ENCODE data around the gene ITGA8. TPM values are rescaled to one million over a fixed set of nuclear protein-coding genes. Genes with fewer than 3 reads are reported as not detected.

ITGA8 gene
- polyA plus RNA-seq, 1 experiment = 0.25 TPM

DNA sequence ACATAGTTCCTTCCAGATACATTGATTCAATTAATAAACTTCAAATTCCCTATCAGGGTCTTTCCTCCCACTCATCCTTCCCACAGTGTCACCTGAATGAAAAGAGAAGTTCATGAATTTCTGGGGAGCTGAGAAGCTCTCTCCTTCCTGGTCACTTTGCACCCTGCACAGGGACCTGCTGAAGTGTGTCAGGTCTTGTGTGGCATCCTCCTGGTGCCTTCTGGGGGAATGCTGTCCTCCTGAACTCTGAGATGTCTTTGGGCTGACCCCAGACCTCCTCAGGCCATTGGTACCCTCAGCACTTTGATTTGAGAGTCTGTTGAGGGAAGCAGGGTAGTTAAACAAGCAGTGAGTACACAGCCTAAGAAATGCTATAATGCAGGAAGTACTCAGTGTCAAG is 39.5 kb upstream of the ITGA8 start:
- POLR2A ChIA-PET = no interaction called here
- Histone ChIP-seq H3K27ac (ENCODE audit: low read depth, low read length) (no peak overlapping the region), H3K4me3 (ENCODE audit: low read depth, low read length) (no peak overlapping the region), H3K27me3 (ENCODE audit: control insufficient read depth, insufficient read depth, low read length) (no peaks in the 10 kb centered on the region), H3K9me3 (ENCODE audit: control insufficient read depth, insufficient read depth, low read length) (no peaks in the 10 kb centered on the region)
- TF ChIP-seq, protein P1, sequence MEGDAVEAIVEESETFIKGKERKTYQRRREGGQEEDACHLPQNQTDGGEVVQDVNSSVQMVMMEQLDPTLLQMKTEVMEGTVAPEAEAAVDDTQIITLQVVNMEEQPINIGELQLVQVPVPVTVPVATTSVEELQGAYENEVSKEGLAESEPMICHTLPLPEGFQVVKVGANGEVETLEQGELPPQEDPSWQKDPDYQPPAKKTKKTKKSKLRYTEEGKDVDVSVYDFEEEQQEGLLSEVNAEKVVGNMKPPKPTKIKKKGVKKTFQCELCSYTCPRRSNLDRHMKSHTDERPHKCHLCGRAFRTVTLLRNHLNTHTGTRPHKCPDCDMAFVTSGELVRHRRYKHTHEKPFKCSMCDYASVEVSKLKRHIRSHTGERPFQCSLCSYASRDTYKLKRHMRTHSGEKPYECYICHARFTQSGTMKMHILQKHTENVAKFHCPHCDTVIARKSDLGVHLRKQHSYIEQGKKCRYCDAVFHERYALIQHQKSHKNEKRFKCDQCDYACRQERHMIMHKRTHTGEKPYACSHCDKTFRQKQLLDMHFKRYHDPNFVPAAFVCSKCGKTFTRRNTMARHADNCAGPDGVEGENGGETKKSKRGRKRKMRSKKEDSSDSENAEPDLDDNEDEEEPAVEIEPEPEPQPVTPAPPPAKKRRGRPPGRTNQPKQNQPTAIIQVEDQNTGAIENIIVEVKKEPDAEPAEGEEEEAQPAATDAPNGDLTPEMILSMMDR (IDR thresholded peaks at IDR 0.05; ENCODE audit: low read depth, low read length) = no peak
- no peak for DNase-seq (ENCODE audit: low read depth, low spot score)
- CTCF ChIA-PET = no interaction called here

DNA sequence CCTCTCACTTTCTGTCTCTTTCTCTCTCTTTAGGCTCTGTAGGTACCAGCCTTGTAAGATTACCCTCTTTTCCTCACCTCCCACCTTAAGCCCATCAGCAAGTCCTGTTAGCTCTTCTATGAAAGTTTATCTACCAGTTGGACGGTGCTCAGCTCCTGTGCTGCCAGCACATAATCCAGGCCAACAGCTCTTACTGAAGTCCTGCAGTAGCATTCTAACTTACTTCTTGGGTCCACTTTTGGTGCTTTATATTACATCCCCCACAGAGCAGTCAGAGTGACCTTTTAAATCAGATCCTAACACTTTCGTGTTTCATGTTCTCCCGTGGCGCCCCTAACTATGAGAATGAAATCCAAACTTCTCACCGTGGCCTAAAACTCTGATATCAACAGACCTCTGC is 38.9 kb upstream of the ITGA8 start:
- H3K4me3 ChIP-seq (ENCODE audit: low read depth, low read length) = no peak overlapping the region
- no peak overlapping the region for H3K27ac ChIP-seq (ENCODE audit: low read depth, low read length)
- DNase-seq (ENCODE audit: low read depth, low spot score) = no peak
- ChIA-PET CTCF (no interaction called here), POLR2A (no interaction called here)
- H3K9me3 ChIP-seq (ENCODE audit: control insufficient read depth, insufficient read depth, low read length) = no peaks in the 10 kb centered on the region
- H3K27me3 ChIP-seq (ENCODE audit: control insufficient read depth, insufficient read depth, low read length) = no peaks in the 10 kb centered on the region
- TF ChIP-seq, protein P1 (IDR thresholded peaks at IDR 0.05; ENCODE audit: low read depth, low read length) = no peak

DNA sequence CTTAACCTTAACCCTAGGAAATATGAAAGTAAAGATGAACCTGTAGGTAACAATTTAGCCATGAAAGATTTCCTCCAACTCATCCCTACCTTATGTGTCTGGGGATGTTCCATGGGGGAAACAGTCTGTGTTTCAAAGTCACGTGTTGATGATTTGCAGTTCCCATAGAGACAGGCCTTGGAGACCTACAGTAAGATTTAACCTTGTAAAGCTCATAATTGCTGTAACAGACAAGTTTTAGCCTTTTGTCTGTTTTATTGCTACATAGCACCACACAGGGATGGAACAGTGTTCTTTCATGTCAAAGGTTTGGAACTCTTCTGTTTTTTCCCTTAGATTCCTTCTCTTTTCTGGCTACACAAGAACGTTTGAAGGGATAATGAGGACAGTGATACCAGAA is 35.2 kb upstream of the ITGA8 start:
- CTCF ChIA-PET = no interaction called here

DNA sequence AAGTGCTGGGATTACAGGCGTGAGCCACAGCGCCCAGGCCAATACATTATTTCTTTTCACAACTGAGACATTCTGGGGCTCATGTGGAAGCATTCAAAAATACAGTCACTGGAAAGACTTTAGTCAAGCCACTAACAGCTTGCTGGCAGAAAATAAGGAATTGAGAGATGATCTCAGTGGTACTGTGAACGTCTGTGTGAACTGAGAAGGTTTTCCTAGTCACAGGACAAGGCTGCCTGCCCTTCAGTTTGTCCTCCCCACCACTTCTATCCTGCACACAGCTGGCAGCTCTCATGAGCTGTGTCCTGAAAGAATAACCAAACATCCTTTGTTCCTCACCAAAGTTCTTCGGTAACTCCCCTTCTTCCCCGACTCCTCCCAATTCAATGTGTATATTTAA is 31.3 kb upstream of the ITGA8 start:
- POLR2A ChIA-PET = no interaction called here
- CTCF ChIA-PET = interaction anchor here (0.7 kb wide), 1 partner anchor 323 kb away, joined by 3 read pairs; no protein-coding TSS in a partner anchor
- DNase-seq (ENCODE audit: low read depth, low spot score) = no peak

More for the DNA sequence above, 35.2 kb upstream of the ITGA8 start:
- POLR2A ChIA-PET = no interaction called here
- H3K4me3 ChIP-seq (ENCODE audit: low read depth, low read length) = no peak overlapping the region
- no peak overlapping the region for H3K27ac ChIP-seq (ENCODE audit: low read depth, low read length)
- H3K9me3 ChIP-seq (ENCODE audit: control insufficient read depth, insufficient read depth, low read length) = no peaks in the 10 kb centered on the region
- H3K27me3 ChIP-seq (ENCODE audit: control insufficient read depth, insufficient read depth, low read length) = peaks cover 3% of the 10 kb centered on the region
- no peak for DNase-seq (ENCODE audit: low read depth, low spot score)
- TF ChIP-seq, protein P1 (IDR thresholded peaks at IDR 0.05; ENCODE audit: low read depth, low read length) = no peak

DNA sequence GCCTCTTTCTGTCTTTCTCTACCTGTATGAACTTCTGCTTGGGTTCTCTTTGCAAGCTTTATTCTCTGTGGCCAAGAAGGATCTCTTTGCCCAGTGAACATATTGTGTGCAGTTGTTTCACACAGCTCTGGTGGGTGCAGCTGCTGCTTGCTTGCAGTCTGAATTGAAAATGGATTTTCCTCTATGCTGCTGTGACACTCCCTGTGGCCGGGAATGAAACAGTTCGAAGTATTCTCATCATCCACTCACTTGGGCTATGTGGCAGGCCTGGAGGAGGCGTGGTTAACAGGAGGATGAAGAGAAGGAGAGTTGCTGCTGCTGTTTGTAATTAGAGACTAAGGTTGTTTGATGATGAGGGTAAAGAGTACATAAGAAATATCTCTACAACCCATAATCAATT is 28.4 kb upstream of the ITGA8 start:
- no peak overlapping the region for H3K4me3 ChIP-seq (ENCODE audit: low read depth, low read length)
- TF ChIP-seq, protein P1 (IDR thresholded peaks at IDR 0.05; ENCODE audit: low read depth, low read length) = no peak
- no peak for DNase-seq (ENCODE audit: low read depth, low spot score)
- no peak overlapping the region for H3K27ac ChIP-seq (ENCODE audit: low read depth, low read length)
- no peaks in the 10 kb centered on the region for H3K9me3 ChIP-seq (ENCODE audit: control insufficient read depth, insufficient read depth, low read length)
- CTCF ChIA-PET = no interaction called here
- H3K27me3 ChIP-seq (ENCODE audit: control insufficient read depth, insufficient read depth, low read length) = peaks cover 10% of the 10 kb centered on the region
- POLR2A ChIA-PET = no interaction called here

More for the DNA sequence above, 31.3 kb upstream of the ITGA8 start:
- no peak overlapping the region for H3K27ac ChIP-seq (ENCODE audit: low read depth, low read length)
- H3K9me3 ChIP-seq (ENCODE audit: control insufficient read depth, insufficient read depth, low read length) = no peaks in the 10 kb centered on the region
- TF ChIP-seq, protein P1 (IDR thresholded peaks at IDR 0.05; ENCODE audit: low read depth, low read length) = no peak
- H3K27me3 ChIP-seq (ENCODE audit: control insufficient read depth, insufficient read depth, low read length) = peaks cover 10% of the 10 kb centered on the region
- no peak overlapping the region for H3K4me3 ChIP-seq (ENCODE audit: low read depth, low read length)

Data from AG04450 (cell line).